GM12891 (cell line): ENCODE measurements around the gene CCSAP.

Source experiments
- POLR2A ChIP-seq: IDR thresholded peaks from 2 replicates; pipeline ENCODE4 v1.6.1; 2011; ENCODE audit warnings: low read depth, low read length, control low read depth
- POLR2AphosphoS5 ChIP-seq: IDR thresholded peaks from 2 replicates; pipeline ENCODE4 v1.6.1; 2011; ENCODE audit warnings: low read depth, low read length, control low read depth

DNA sequence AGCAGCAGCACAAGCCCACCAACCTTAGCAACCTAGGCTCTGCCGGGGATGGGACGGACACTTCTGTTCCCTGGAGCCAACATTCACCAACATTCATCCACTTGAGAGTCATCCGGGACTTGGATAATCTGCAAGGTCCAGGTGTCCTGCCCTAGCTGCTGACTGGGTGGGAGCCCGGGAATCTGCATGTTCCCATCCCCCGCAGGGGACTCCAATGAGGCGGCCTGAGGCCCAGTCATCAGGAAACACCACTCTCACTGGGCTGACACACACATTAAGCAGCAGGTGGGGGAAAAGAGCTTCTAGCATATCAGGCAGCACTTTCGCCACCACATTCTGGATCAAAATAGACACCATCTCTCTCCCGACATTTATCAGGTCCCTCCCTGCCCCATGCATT, 38.4 kb upstream of the CCSAP start:
- TF ChIP-seq POLR2A (no peak), POLR2AphosphoS5 (no peak)
